WTC11 (cell line): ENCODE results near the gene CD80. TPM values are rescaled to one million over a fixed set of nuclear protein-coding genes. Genes with fewer than 3 reads are reported as not detected.

ENCODE experiments used
- ATAC-seq: fragments of 200-7000 bp; cut with Tn5 transposase; 2 replicates; pipeline ENCODE4 v1.10.0; 2021; ENCODE audit warnings: mild to moderate bottlenecking, moderate library complexity
- CTCF ChIA-PET: fragments of 300-600 bp; sonication (Branson Sonifier 250); formaldehyde crosslinking; loops from one replicate; lab custom pipeline; 2021; ENCODE audit warnings: antibody characterized with exemption; lab: Charles Lee
- POLR2A ChIA-PET: fragments of 350-600 bp; sonication (Branson Sonifier 250); formaldehyde crosslinking; loops from one replicate; lab custom pipeline; 2021; ENCODE audit warnings: antibody characterized with exemption; lab: Charles Lee
- DNase-seq: peaks from one replicate; pipeline ENCODE4 v3.0.0; 2021; ENCODE audit warnings: low spot score
- H3K27ac Mint-ChIP-seq: 2 replicates; pipeline ENCODE4 v1.8.0; 2021; ENCODE audit warnings: mixed read lengths
- H3K27me3 Mint-ChIP-seq: 2 replicates; pipeline ENCODE4 v1.8.0; 2021; ENCODE audit warnings: low read depth, mild to moderate bottlenecking, moderate library complexity, mixed read lengths
- H3K36me3 Mint-ChIP-seq: 2 replicates; pipeline ENCODE4 v1.8.0; 2021; ENCODE audit warnings: mixed read lengths
- H3K4me1 Mint-ChIP-seq: 2 replicates; pipeline ENCODE4 v1.8.0; 2022; ENCODE audit warnings: mixed read lengths
- H3K4me3 Mint-ChIP-seq: 2 replicates; pipeline ENCODE4 v1.8.0; 2021; ENCODE audit warnings: mild to moderate bottlenecking, moderate library complexity, mixed read lengths
- H3K9me3 Mint-ChIP-seq: 2 replicates; pipeline ENCODE4 v1.8.0; 2021; ENCODE audit warnings: mixed read lengths
- AFF4 ChIP-seq: sonication (generic); formaldehyde crosslinking; IDR thresholded peaks from 2 replicates; pipeline ENCODE4 v1.8.1; 2023; ENCODE audit warnings: mild to moderate bottlenecking, missing genetic modification reagents, borderline replicate concordance
- ARID4B ChIP-seq: sonication (generic); formaldehyde crosslinking; IDR thresholded peaks from 2 replicates; pipeline ENCODE4 v1.8.0; 2023; ENCODE audit warnings: missing genetic modification reagents, mild to moderate bottlenecking, borderline replicate concordance
- ATF1 ChIP-seq: sonication (generic); formaldehyde crosslinking; IDR thresholded peaks from 2 replicates; pipeline ENCODE4 v1.8.1; 2023; ENCODE audit warnings: mild to moderate bottlenecking, moderate library complexity, missing genetic modification reagents
- ATF6 ChIP-seq: sonication (generic); formaldehyde crosslinking; IDR thresholded peaks from 2 replicates; pipeline ENCODE4 v1.8.1; 2023; ENCODE audit warnings: mild to moderate bottlenecking, missing genetic modification reagents
- ELF4 ChIP-seq: sonication (generic); formaldehyde crosslinking; IDR thresholded peaks from 2 replicates; pipeline ENCODE4 v1.8.1; 2022; ENCODE audit warnings: low read depth, mild to moderate bottlenecking, moderate library complexity, missing genetic modification reagents
- ERG ChIP-seq: fragments of 250-450 bp; sonication (Bioruptor Pico); IDR thresholded peaks from 2 replicates; pipeline ENCODE4 v1.8.0; 2021; ENCODE audit warnings: mild to moderate bottlenecking
- FOXJ3 ChIP-seq: sonication (generic); formaldehyde crosslinking; IDR thresholded peaks from 2 replicates; pipeline ENCODE4 v1.9.0; 2021; ENCODE audit warnings: missing genetic modification reagents, mild to moderate bottlenecking, borderline replicate concordance
- FOXP4 ChIP-seq: sonication (generic); formaldehyde crosslinking; IDR thresholded peaks from 2 replicates; pipeline ENCODE4 v1.8.0; 2022; ENCODE audit warnings: mild to moderate bottlenecking, missing genetic modification reagents
- HMGXB4 ChIP-seq: sonication (generic); formaldehyde crosslinking; IDR thresholded peaks from 2 replicates; pipeline ENCODE4 v1.8.1; 2023; ENCODE audit warnings: mild to moderate bottlenecking, moderate library complexity, missing genetic modification reagents
- MXD4 ChIP-seq: fragments of 250-450 bp; sonication (Bioruptor Pico); IDR thresholded peaks from 2 replicates; pipeline ENCODE4 v1.8.0; 2021; ENCODE audit warnings: mild to moderate bottlenecking, moderate library complexity, borderline replicate concordance
- NFE2L1 ChIP-seq: sonication (generic); formaldehyde crosslinking; IDR thresholded peaks from 2 replicates; pipeline ENCODE4 v1.8.1; 2023; ENCODE audit warnings: missing genetic modification reagents
- OVOL2 ChIP-seq: fragments of 250-450 bp; sonication (Bioruptor Pico); IDR thresholded peaks from 2 replicates; pipeline ENCODE4 v1.9.0; 2021; ENCODE audit warnings: mild to moderate bottlenecking, borderline replicate concordance
- TEAD1 ChIP-seq: sonication (generic); formaldehyde crosslinking; IDR thresholded peaks from 2 replicates; pipeline ENCODE4 v1.8.0; 2022; ENCODE audit warnings: mild to moderate bottlenecking, missing genetic modification reagents
- TEAD4 ChIP-seq: sonication (generic); formaldehyde crosslinking; IDR thresholded peaks from 2 replicates; pipeline ENCODE4 v1.8.0; 2022; ENCODE audit warnings: mild to moderate bottlenecking, missing genetic modification reagents
- TP53 ChIP-seq: sonication (generic); formaldehyde crosslinking; IDR thresholded peaks from 2 replicates; pipeline ENCODE4 v1.8.1; 2023; ENCODE audit warnings: mild to moderate bottlenecking, missing genetic modification reagents
- USF1 ChIP-seq: sonication (generic); formaldehyde crosslinking; IDR thresholded peaks from 2 replicates; pipeline ENCODE4 v1.8.0; 2022; ENCODE audit warnings: mild to moderate bottlenecking, missing genetic modification reagents
- ZBTB43 ChIP-seq: sonication (generic); formaldehyde crosslinking; IDR thresholded peaks from 2 replicates; pipeline ENCODE4 v1.8.1; 2023; ENCODE audit warnings: mild to moderate bottlenecking, missing genetic modification reagents
- ZNF121 ChIP-seq: sonication (generic); formaldehyde crosslinking; IDR thresholded peaks from 2 replicates; pipeline ENCODE4 v1.8.0; 2023; ENCODE audit warnings: missing genetic modification reagents
- ZNF423 ChIP-seq: fragments of 250-450 bp; sonication (Bioruptor Pico); IDR thresholded peaks from 2 replicates; pipeline ENCODE4 v2.1.2; 2022; ENCODE audit warnings: mild to moderate bottlenecking, moderate library complexity
- total RNA-seq: library from RNA; stranded (reverse); gene quantifications from 3 replicates; pipeline ENCODE4 v1.2.3, GENCODE V29; 2021

CD80 gene
- total RNA-seq, 1 experiment from 2014 or later: 0.24 TPM

GRCh38 chr3:119506631-119507030 is 52.8 kb downstream of the CD80 start (continued):
- no peak for TF ChIP-seq ARID4B (CRISPR knock-in tag)
- TF ChIP-seq, all 79 proteins: peak for 0

GRCh38 chr3:119500901-119501300 is 58.5 kb downstream of the CD80 start:
- peaks cover 22% of the 10 kb centered on the region for H3K36me3 Mint-ChIP-seq
- no peak for ATAC-seq
- H3K4me3 Mint-ChIP-seq: peak overlapping the region; percentile 99; the same call in 1 of the 2 replicates
- POLR2A ChIA-PET: no interaction called here
- CTCF ChIA-PET: no interaction called here
- no peak for DNase-seq
- H3K27me3 Mint-ChIP-seq: no peaks in the 10 kb centered on the region
- H3K27ac Mint-ChIP-seq: no peak overlapping the region; the same call in 1 of the 2 replicates
- H3K9me3 Mint-ChIP-seq: no peaks in the 10 kb centered on the region
- peaks cover 11% of the 10 kb centered on the region for H3K4me1 Mint-ChIP-seq
- TF ChIP-seq TEAD1 (CRISPR knock-in tag) (no peak), MXD4 (no peak), ZNF121 (CRISPR knock-in tag) (no peak), ZBTB43 (no peak), ZNF423 (CRISPR knock-in tag) (no peak), OVOL2 (CRISPR knock-in tag) (no peak), ATF6 (CRISPR knock-in tag) (no peak), AFF4 (CRISPR knock-in tag) (no peak), HMGXB4 (CRISPR knock-in tag) (no peak), ATF1 (no peak), TEAD4 (no peak), ERG (no peak), TP53 (CRISPR knock-in tag) (no peak), FOXJ3 (CRISPR knock-in tag) (no peak), ELF4 (no peak), NFE2L1 (no peak), USF1 (no peak), FOXP4 (no peak)
